OCI-LY3 (cell line): ENCODE measurements around the gene SHISA6.

ENCODE experiments used
- EZH2phosphoT487 ChIP-seq: fragments of 200-600 bp; shearing (Covaris generic); IDR thresholded peaks from 2 replicates; pipeline ENCODE4 v1.6.1; 2018; ENCODE audit warnings: antibody characterized with exemption, mixed run types, low read depth
- TF ChIP-seq, protein P1 (sequence below): fragments of 200-600, 300-600 bp; sonication (generic); IDR thresholded peaks from 2 replicates; pipeline ENCODE4 v1.5.1; 2014; ENCODE audit warnings: antibody characterized with exemption, low read length, low read depth

DNA sequence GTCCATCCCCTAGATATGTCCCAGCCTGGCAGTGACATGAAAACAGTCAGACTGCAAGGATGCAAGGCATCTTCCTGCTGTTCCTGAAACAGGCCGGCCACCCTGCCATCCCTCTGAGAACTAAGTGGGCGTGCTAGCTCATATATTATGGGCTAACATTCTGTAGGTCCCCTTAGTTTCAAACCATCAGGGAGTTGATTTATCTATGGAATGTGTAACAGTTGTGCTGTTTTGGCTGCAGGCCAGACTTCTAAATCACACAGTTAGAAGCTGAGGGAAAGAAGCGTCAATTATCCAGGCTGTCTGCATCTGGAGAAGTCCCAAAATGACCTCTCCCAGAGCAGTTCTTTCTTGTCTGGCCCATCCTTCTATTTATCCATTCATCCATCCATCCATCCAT, 254.6 kb downstream of the SHISA6 start:
- TF ChIP-seq, protein P1, sequence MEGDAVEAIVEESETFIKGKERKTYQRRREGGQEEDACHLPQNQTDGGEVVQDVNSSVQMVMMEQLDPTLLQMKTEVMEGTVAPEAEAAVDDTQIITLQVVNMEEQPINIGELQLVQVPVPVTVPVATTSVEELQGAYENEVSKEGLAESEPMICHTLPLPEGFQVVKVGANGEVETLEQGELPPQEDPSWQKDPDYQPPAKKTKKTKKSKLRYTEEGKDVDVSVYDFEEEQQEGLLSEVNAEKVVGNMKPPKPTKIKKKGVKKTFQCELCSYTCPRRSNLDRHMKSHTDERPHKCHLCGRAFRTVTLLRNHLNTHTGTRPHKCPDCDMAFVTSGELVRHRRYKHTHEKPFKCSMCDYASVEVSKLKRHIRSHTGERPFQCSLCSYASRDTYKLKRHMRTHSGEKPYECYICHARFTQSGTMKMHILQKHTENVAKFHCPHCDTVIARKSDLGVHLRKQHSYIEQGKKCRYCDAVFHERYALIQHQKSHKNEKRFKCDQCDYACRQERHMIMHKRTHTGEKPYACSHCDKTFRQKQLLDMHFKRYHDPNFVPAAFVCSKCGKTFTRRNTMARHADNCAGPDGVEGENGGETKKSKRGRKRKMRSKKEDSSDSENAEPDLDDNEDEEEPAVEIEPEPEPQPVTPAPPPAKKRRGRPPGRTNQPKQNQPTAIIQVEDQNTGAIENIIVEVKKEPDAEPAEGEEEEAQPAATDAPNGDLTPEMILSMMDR, result no peak
- no peak for TF ChIP-seq EZH2phosphoT487
